B cell (primary cell): ENCODE results near the gene RAB26.
"Not testable (repeated sequence)": the region's sequence is repeated elsewhere in the genome, so short reads cannot be mapped to it uniquely, and the experiment has no call there.

Experiments
- CTCF ChIP-seq: fragments of 200-600 bp; IDR thresholded peaks from one replicate; pipeline ENCODE4 v1.8.0; 2022; ENCODE audit warnings: antibody characterized with exemption, mild to moderate bottlenecking
- EZH2 ChIP-seq: IDR thresholded peaks from 2 replicates; pipeline ENCODE4 v1.6.1; 2012; ENCODE audit warnings: borderline replicate concordance, low read depth, mild to moderate bottlenecking, moderate library complexity, low read length; ENCODE audit not compliant: insufficient read depth, poor library complexity, severe bottlenecking

- not testable (repeated sequence) for TF ChIP-seq CTCF, EZH2
Measured at GRCh38 chr16:2105291-2105690, 43.1 kb upstream of the RAB26 start.
